NCI-H1417 treated with DMSO at 0.1 percent for 48 hours (cell line): Measurements from ENCODE around the gene IL22RA2.

Source experiments
- DNase-seq: peaks from one replicate; lab custom pipeline; 2025; lab: John Stamatoyannopoulos, UW

IL22RA2 gene

DNA sequence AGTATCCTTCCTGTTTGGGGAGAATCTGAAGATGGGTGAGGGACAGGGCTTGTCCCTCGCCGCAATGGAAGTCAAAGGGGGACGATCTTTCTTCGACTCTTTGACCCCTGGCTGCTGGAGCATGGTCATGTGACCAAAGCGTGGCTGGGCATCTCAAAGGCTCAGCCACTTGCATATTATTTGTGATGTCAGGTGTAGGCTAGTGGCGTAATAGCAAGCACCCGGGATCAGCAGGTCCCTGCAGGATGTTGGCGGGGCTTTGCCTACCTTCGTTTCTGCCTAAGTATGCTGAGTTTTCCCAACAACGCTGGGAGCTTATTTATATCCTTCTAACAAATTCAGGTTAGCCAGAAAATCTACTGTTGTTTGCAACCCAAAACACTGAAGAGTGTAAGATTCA lies 78.4 kb downstream of the IL22RA2 start:
- DNase-seq, result no peak

DNA sequence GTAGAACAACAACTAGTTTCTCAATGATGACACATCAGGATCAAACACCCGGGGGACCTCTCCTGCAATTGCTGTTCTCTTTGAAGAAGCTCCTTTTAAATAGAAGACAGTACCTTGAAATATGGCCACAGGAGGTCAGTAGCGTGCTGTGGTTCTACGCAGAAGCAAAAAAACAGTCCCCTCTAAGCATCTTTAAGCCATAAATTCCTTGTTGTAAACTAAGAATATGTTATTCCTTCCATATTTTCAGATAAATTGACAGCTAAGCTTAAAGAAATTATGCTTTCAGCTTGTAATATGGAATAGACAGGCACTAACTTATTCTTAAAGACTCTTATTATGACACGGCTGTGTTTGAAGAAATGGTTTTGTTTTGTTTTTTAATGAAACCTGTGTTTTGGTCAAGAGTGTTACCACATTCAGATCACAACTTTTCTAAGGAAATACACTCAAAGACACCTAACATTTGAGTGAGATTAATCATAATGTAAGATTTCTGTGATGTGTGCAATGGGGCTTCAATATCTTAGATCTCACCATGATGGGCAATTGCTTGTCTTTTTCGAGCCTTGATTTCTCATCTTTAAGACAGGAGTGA lies 78.9 kb downstream of the IL22RA2 start:
- DNase-seq, result peak; percentile 67
